Neural progenitor cell (in vitro differentiated cells): ENCODE measurements around the gene LRRC27. TPM values are rescaled to one million over a fixed set of nuclear protein-coding genes. Genes with fewer than 3 reads are reported as not detected.

Experiments used
- DNase-seq: peaks from one replicate; pipeline ENCODE4 v3.0.0-alpha.2; 2016; ENCODE audit warnings: low spot score
- H2AFZ ChIP-seq: fragments of 200-600 bp; sonication (generic); replicated peaks from 2 replicates; pipeline ENCODE4 v1.6.1; 2016; ENCODE audit warnings: antibody characterized with exemption
- H3F3A ChIP-seq: fragments of 200-600 bp; sonication (generic); 2 replicates; pipeline ENCODE4 v1.6.1; 2016; ENCODE audit warnings: antibody characterized with exemption, low read depth
- H3K27ac ChIP-seq: fragments of 200-600 bp; sonication (generic); 2 replicates; pipeline ENCODE4 v1.5.1; 2016; ENCODE audit warnings: mild to moderate bottlenecking
- H3K27me3 ChIP-seq: fragments of 200-600 bp; sonication (generic); 2 replicates; pipeline ENCODE4 v1.6.1; 2016; ENCODE audit warnings: mild to moderate bottlenecking, moderate library complexity
- H3K36me3 ChIP-seq: fragments of 200-600 bp; sonication (generic); 2 replicates; pipeline ENCODE4 v1.5.1; 2016
- H3K4me1 ChIP-seq: fragments of 200-600 bp; sonication (generic); 2 replicates; pipeline ENCODE4 v1.6.1; 2016; ENCODE audit warnings: mixed run types
- H3K4me2 ChIP-seq: fragments of 200-600 bp; sonication (generic); 2 replicates; pipeline ENCODE4 v1.6.1; 2016
- H3K4me3 ChIP-seq: fragments of 200-600 bp; sonication (generic); 2 replicates; pipeline ENCODE4 v1.5.1; 2016
- H3K79me2 ChIP-seq: fragments of 200-600 bp; sonication (generic); 2 replicates; pipeline ENCODE4 v1.6.1; 2016; ENCODE audit warnings: low read depth
- H3K9ac ChIP-seq: fragments of 200-600 bp; sonication (generic); 2 replicates; pipeline ENCODE4 v1.6.1; 2016
- H3K9me3 ChIP-seq: fragments of 200-600 bp; sonication (generic); 2 replicates; pipeline ENCODE4 v1.5.1; 2016; ENCODE audit warnings: low read depth
- H4K20me1 ChIP-seq: fragments of 200-600 bp; sonication (generic); 2 replicates; pipeline ENCODE4 v1.6.1; 2016; ENCODE audit warnings: low read depth
- H3K27ac Mint-ChIP-seq: 3 replicates; pipeline ENCODE4 v1.8.0; 2021; ENCODE audit warnings: mixed read lengths
- H3K27me3 Mint-ChIP-seq: 2 replicates; pipeline ENCODE4 v1.8.0; 2022; ENCODE audit warnings: low read depth, mild to moderate bottlenecking, inconsistent platforms, moderate library complexity, mixed read lengths; ENCODE audit not compliant: insufficient read depth
- H3K36me3 Mint-ChIP-seq: 3 replicates; pipeline ENCODE4 v1.8.0; 2021; ENCODE audit warnings: mixed read lengths
- H3K4me1 Mint-ChIP-seq: 3 replicates; pipeline ENCODE4 v1.8.0; 2021; ENCODE audit warnings: mixed read lengths
- H3K4me3 Mint-ChIP-seq: 3 replicates; pipeline ENCODE4 v1.8.0; 2021; ENCODE audit warnings: mild to moderate bottlenecking, moderate library complexity, mixed read lengths
- H3K9me3 Mint-ChIP-seq: 3 replicates; pipeline ENCODE4 v1.8.0; 2020; ENCODE audit warnings: mixed read lengths
- EZH2 ChIP-seq: fragments of 200-600 bp; sonication (generic); IDR thresholded peaks from 2 replicates; pipeline ENCODE4 v1.6.1; 2017; ENCODE audit warnings: antibody characterized with exemption, mild to moderate bottlenecking, moderate library complexity
- EZH2phosphoT487 ChIP-seq: fragments of 200-600 bp; sonication (generic); IDR thresholded peaks from 2 replicates; pipeline ENCODE4 v1.6.1; 2017; ENCODE audit warnings: antibody characterized with exemption
- total RNA-seq: library from RNA; depleted of rRNA; stranded (reverse); fragments of >200 nt; gene quantifications from 2 replicates; pipeline ENCODE4 v1.2.3, GENCODE V29; 2015; ENCODE audit warnings: low replicate concordance
- TF ChIP-seq, protein P1 (sequence below): fragments of 200-600 bp; sonication (generic); IDR thresholded peaks from 2 replicates; pipeline ENCODE4 v1.5.1; 2017; ENCODE audit warnings: antibody characterized with exemption, mild to moderate bottlenecking

The LRRC27 gene
- total RNA-seq, 1 donor from 2014 or later: 16.9 TPM

DNA sequence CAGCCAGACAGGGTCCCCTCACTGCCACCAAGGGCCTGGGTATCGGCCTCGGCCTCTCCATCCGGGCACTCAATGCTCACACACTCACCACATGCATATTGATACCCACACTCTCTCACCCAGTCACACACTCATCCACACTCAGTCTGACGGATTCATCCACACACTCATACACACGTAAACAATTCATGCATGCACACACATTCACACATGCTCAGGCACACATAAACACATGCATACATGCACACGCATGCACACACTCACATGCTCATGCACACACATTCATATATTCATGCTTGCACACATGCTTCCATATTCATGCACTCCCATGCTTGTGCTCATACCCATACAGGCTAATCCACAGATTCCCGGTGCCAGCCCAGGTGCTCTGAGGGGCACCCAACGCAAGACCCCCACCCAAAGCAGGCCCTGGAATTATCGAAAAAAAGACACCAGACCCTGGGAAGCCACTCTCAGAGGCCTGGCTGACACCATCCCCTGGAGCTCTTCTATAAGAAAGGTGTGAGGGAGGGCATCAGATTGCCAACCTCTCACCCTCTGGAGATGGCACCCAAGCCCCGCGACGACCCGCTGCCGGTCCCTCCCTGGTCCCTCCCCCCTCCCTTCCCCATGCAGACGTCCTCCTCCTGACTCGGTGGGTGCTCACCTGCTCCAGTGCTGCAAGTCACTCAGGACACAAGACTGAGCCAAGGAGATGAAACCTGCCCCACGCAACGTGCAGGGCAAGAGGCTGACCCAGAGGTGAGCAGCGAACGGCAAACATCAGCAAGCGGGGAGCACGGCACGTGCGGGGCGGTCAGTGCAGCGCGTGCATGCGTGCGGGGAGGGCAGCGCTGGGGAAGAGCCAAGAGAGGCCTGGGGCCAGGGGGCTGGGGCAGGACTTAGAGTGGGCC lies 39.4 kb upstream of the LRRC27 start:
- peaks cover 13% of the 10 kb centered on the region for H3K4me1 ChIP-seq
- no peaks in the 10 kb centered on the region for H3K27me3 ChIP-seq
- H3K9ac ChIP-seq: no peak overlapping the region
- H3K27ac ChIP-seq: no peak overlapping the region
- Mint-ChIP-seq H3K36me3 (no peaks in the 10 kb centered on the region), H3K4me3 (no peak overlapping the region), H3K4me1 (peaks cover 34% of the 10 kb centered on the region), H3K9me3 (peaks cover 15% of the 10 kb centered on the region), H3K27ac (no peak overlapping the region), H3K27me3 (peaks cover 3% of the 10 kb centered on the region)
- H3K36me3 ChIP-seq: no peaks in the 10 kb centered on the region
- H3K79me2 ChIP-seq: no peaks in the 10 kb centered on the region
- no peak overlapping the region for H2AFZ ChIP-seq
- H4K20me1 ChIP-seq: peaks cover 59% of the 10 kb centered on the region
- no peaks in the 10 kb centered on the region for H3F3A ChIP-seq
- no peak for DNase-seq
- no peak overlapping the region for H3K4me2 ChIP-seq
- no peak for TF ChIP-seq EZH2phosphoT487
- no peak for TF ChIP-seq EZH2
- TF ChIP-seq, protein P1, sequence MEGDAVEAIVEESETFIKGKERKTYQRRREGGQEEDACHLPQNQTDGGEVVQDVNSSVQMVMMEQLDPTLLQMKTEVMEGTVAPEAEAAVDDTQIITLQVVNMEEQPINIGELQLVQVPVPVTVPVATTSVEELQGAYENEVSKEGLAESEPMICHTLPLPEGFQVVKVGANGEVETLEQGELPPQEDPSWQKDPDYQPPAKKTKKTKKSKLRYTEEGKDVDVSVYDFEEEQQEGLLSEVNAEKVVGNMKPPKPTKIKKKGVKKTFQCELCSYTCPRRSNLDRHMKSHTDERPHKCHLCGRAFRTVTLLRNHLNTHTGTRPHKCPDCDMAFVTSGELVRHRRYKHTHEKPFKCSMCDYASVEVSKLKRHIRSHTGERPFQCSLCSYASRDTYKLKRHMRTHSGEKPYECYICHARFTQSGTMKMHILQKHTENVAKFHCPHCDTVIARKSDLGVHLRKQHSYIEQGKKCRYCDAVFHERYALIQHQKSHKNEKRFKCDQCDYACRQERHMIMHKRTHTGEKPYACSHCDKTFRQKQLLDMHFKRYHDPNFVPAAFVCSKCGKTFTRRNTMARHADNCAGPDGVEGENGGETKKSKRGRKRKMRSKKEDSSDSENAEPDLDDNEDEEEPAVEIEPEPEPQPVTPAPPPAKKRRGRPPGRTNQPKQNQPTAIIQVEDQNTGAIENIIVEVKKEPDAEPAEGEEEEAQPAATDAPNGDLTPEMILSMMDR: no peak
- H3K9me3 ChIP-seq: no peaks in the 10 kb centered on the region
- H3K4me3 ChIP-seq: no peak overlapping the region

DNA sequence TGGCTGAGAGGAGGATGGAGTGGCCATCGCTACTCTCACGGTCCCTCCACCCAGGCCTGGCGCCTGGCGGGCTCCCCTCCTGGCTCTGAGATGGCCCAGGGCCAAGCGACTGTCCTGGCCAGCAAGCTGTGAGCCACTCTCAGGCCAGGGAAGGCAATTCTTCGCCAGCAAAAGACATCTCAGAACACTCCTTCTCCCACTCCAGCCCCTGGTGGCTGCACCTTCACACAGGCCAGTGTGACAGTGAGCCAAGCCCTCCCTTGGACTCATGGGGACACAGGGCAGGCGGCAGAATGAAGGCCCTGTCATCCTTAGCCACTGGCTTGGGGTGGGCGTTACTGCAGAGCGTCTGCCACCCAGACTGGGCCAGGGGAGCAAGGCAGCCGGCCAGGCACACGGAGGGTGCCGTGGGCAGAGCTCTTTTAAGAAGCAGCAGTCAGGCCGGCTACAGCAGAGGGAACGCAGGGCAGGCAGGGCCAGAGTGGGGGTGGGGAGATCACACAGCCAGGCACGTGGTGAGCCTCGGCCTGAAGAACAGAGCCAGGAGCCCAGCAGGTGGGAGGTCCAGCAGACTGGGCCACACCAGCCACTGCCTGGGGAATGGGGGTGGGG lies 38.7 kb upstream of the LRRC27 start:
- H3K27me3 ChIP-seq: no peaks in the 10 kb centered on the region
- H3K9ac ChIP-seq: no peak overlapping the region
- no peaks in the 10 kb centered on the region for H3K36me3 ChIP-seq
- no peak overlapping the region for H3K27ac ChIP-seq
- H3K9me3 ChIP-seq: no peaks in the 10 kb centered on the region
- no peaks in the 10 kb centered on the region for H3F3A ChIP-seq
- peak overlapping the region; percentile 5 for H3K4me2 ChIP-seq
- Mint-ChIP-seq H3K4me1 (peaks cover 38% of the 10 kb centered on the region), H3K9me3 (peaks cover 8% of the 10 kb centered on the region), H3K27ac (peak overlapping the region; percentile 21), H3K36me3 (no peaks in the 10 kb centered on the region), H3K4me3 (no peak overlapping the region), H3K27me3 (peaks cover 3% of the 10 kb centered on the region)
- peak; percentile 54 for DNase-seq
- H3K4me3 ChIP-seq: no peak overlapping the region
- H3K79me2 ChIP-seq: no peaks in the 10 kb centered on the region
- no peak overlapping the region for H2AFZ ChIP-seq
- TF ChIP-seq EZH2 (no peak), EZH2phosphoT487 (no peak)
- TF ChIP-seq, protein P1: no peak
- H3K4me1 ChIP-seq: peaks cover 17% of the 10 kb centered on the region
- H4K20me1 ChIP-seq: peaks cover 66% of the 10 kb centered on the region

DNA sequence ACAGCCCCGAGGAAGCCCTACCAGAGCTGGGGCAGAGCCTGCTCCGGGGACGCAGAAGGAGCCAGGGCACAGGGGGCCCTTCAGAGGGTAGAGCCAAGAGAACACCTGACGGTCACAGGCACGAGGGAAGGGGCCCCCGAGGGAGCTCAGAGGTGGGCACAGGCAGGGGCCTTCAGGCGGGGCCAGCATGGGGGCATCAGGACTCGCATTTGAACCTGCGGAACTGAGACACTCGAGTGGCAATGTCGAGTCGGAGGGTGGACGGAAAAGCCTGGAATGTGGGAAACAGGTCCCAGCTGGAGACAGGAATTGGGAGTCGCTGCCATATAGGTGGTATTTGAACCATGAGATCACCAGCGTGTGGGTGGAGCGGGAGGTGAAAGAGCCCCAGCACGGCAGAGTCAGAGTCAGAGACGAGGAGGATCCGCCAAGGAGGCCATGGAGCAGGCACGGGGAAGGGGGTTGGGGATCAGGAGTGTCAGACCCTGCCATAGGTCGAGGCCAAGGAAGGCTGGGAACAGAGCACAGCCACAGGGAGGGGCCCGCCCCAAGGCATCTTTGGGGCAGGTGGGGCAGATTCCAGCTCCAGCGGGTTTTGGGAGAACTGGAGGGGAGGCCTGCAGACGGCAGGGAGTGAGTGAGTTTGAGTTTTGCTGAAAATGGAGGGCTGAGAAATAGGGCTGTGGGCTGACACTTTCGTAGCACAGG lies 38.0 kb upstream of the LRRC27 start:
- no peak for DNase-seq
- no peak overlapping the region for H3K4me3 ChIP-seq
- no peak for TF ChIP-seq EZH2phosphoT487
- TF ChIP-seq EZH2: no peak
- TF ChIP-seq, protein P1: no peak
- peak overlapping the region; percentile 21 for H3K27ac Mint-ChIP-seq
- H3K9me3 ChIP-seq: no peaks in the 10 kb centered on the region
- no peaks in the 10 kb centered on the region for H3K79me2 ChIP-seq
- no peak overlapping the region for H3K9ac ChIP-seq
- H3K4me1 Mint-ChIP-seq: peaks cover 38% of the 10 kb centered on the region
- peaks cover 66% of the 10 kb centered on the region for H4K20me1 ChIP-seq
- no peaks in the 10 kb centered on the region for H3F3A ChIP-seq
- peaks cover 3% of the 10 kb centered on the region for H3K27me3 Mint-ChIP-seq
- no peak overlapping the region for H3K27ac ChIP-seq
- H3K27me3 ChIP-seq: no peaks in the 10 kb centered on the region
- peak overlapping the region; percentile 5 for H3K4me2 ChIP-seq
- no peaks in the 10 kb centered on the region for H3K36me3 ChIP-seq
- no peak overlapping the region for H3K4me3 Mint-ChIP-seq
- H3K9me3 Mint-ChIP-seq: peaks cover 6% of the 10 kb centered on the region
- no peaks in the 10 kb centered on the region for H3K36me3 Mint-ChIP-seq
- no peak overlapping the region for H2AFZ ChIP-seq
- peaks cover 17% of the 10 kb centered on the region for H3K4me1 ChIP-seq
